HepG2 (cell line): Measurements from ENCODE around the gene C2. TPM values are rescaled to one million over a fixed set of nuclear protein-coding genes. Genes with fewer than 3 reads are reported as not detected.

Experiments used
- ARNTL ChIP-seq: sonication (generic); formaldehyde crosslinking; IDR thresholded peaks from 2 replicates; pipeline ENCODE4 v1.4.0; 2020; ENCODE audit warnings: mild to moderate bottlenecking, missing genetic modification reagents
- BCL6 ChIP-seq: IDR thresholded peaks from 2 replicates; pipeline ENCODE4 v1.6.1; 2016; ENCODE audit warnings: missing genetic modification reagents, missing compliant biosample characterization
- CENPX ChIP-seq: sonication (generic); formaldehyde crosslinking; IDR thresholded peaks from 2 replicates; pipeline ENCODE4 v1.9.0; 2021; ENCODE audit warnings: mild to moderate bottlenecking, missing genetic modification reagents, moderate library complexity
- CREM ChIP-seq, 2 experiments: sonication (generic) in 1 of 2; formaldehyde crosslinking in 1 of 2; IDR thresholded peaks; 2 replicates each; pipeline versions ENCODE4 v1.4.0 to v1.6.1; 2016 to 2020; ENCODE audit warnings: antibody characterized with exemption in 1 of 2, mild to moderate bottlenecking in 1 of 2, missing genetic modification reagents in 1 of 2
- GPN1 ChIP-seq: sonication (generic); formaldehyde crosslinking; IDR thresholded peaks from 2 replicates; pipeline ENCODE4 v1.5.1; 2020; ENCODE audit warnings: missing genetic modification reagents, borderline replicate concordance
- KLF13 ChIP-seq: sonication (generic); formaldehyde crosslinking; IDR thresholded peaks from 2 replicates; pipeline ENCODE4 v1.4.0; 2020; ENCODE audit warnings: mild to moderate bottlenecking, missing genetic modification reagents
- MAFG ChIP-seq: sonication (generic); formaldehyde crosslinking; IDR thresholded peaks from 2 replicates; pipeline ENCODE4 v1.5.1; 2020; ENCODE audit warnings: mild to moderate bottlenecking, missing genetic modification reagents
- MTA3 ChIP-seq: sonication (generic); formaldehyde crosslinking; IDR thresholded peaks from 2 replicates; pipeline ENCODE4 v1.4.0; 2020; ENCODE audit warnings: missing genetic modification reagents
- NCOA2 ChIP-seq: sonication (generic); formaldehyde crosslinking; IDR thresholded peaks from 2 replicates; pipeline ENCODE4 v1.8.0; 2022; ENCODE audit warnings: inconsistent platforms
- NFIC ChIP-seq: IDR thresholded peaks from 2 replicates; pipeline ENCODE4 v1.6.1; 2012; ENCODE audit warnings: mild to moderate bottlenecking, low read length, inconsistent platforms
- POGZ ChIP-seq: sonication (generic); formaldehyde crosslinking; IDR thresholded peaks from 2 replicates; pipeline ENCODE4 v1.4.0; 2020; ENCODE audit warnings: mild to moderate bottlenecking, missing genetic modification reagents
- TARDBP ChIP-seq: sonication (generic); formaldehyde crosslinking; IDR thresholded peaks from 2 replicates; pipeline ENCODE4 v1.8.0; 2022; ENCODE audit warnings: mild to moderate bottlenecking, missing genetic modification reagents
- ZFP1 ChIP-seq: IDR thresholded peaks from 2 replicates; pipeline ENCODE4 v1.6.1; 2016
- ZFP36L2 ChIP-seq: sonication (generic); formaldehyde crosslinking; IDR thresholded peaks from 2 replicates; pipeline ENCODE4 v1.4.0; 2020; ENCODE audit warnings: missing genetic modification reagents
- ZNF230 ChIP-seq: sonication (generic); formaldehyde crosslinking; IDR thresholded peaks from 2 replicates; pipeline ENCODE4 v1.4.0; 2020; ENCODE audit warnings: mild to moderate bottlenecking, missing genetic modification reagents
- polyA plus RNA-seq, 8 experiments: library from polyadenylated mRNA; depleted of rRNA in 3 of 8; stranded (reverse) in 7 of 8; unstranded in 1 of 8; fragments of >200 nt; fragmentation: Illumina TruSeq in 4 of 8; extraction: Trizol in 4 of 8; gene quantifications; 2 replicates each; pipeline versions ENCODE4 v1.2.1 to v1.2.3, GENCODE V29; 2011 to 2016; ENCODE audit warnings: low read depth in 4 of 8, missing spikeins in 1 of 8, mixed read lengths in 1 of 8; ENCODE audit not compliant: insufficient read depth in 1 of 8
- total RNA-seq, 5 experiments: library from RNA; depleted of rRNA; stranded (reverse); fragments of >200 nt; fragmentation: Illumina TruSeq; extraction: Trizol; gene quantifications; 2 replicates each; pipeline ENCODE4 v1.2.3, GENCODE V29; 2016; ENCODE audit warnings: low read depth in 1 of 5
- TF ChIP-seq, protein P1 (sequence below): sonication (generic); formaldehyde crosslinking; IDR thresholded peaks from 2 replicates; pipeline ENCODE4 v1.8.0; 2022; ENCODE audit warnings: missing genetic modification reagents, mild to moderate bottlenecking, moderate library complexity, borderline replicate concordance
- TF ChIP-seq, protein P2 (sequence below): sonication (generic); formaldehyde crosslinking; IDR thresholded peaks from 2 replicates; pipeline ENCODE4 v1.5.1; 2020; ENCODE audit warnings: missing genetic modification reagents, mild to moderate bottlenecking, borderline replicate concordance
- TF ChIP-seq, protein P3 (sequence below): IDR thresholded peaks from 2 replicates; pipeline ENCODE4 v1.6.1; 2016; ENCODE audit warnings: missing genetic modification reagents, missing compliant biosample characterization
- TF ChIP-seq, protein P4 (sequence below): sonication (generic); formaldehyde crosslinking; IDR thresholded peaks from 2 replicates; pipeline ENCODE4 v1.5.0; 2020; ENCODE audit warnings: mild to moderate bottlenecking, missing genetic modification reagents
- TF ChIP-seq, protein P5 (sequence below): IDR thresholded peaks from 2 replicates; pipeline ENCODE4 v1.6.1; 2016; ENCODE audit warnings: low read depth, missing genetic modification reagents, missing compliant biosample characterization

The C2 gene
- total and polyA plus RNA-seq, 2 of the 13 experiments (the other 11 are each of a cell fraction or from before 2014, with no cell fraction given): 165 to 307 TPM

DNA sequence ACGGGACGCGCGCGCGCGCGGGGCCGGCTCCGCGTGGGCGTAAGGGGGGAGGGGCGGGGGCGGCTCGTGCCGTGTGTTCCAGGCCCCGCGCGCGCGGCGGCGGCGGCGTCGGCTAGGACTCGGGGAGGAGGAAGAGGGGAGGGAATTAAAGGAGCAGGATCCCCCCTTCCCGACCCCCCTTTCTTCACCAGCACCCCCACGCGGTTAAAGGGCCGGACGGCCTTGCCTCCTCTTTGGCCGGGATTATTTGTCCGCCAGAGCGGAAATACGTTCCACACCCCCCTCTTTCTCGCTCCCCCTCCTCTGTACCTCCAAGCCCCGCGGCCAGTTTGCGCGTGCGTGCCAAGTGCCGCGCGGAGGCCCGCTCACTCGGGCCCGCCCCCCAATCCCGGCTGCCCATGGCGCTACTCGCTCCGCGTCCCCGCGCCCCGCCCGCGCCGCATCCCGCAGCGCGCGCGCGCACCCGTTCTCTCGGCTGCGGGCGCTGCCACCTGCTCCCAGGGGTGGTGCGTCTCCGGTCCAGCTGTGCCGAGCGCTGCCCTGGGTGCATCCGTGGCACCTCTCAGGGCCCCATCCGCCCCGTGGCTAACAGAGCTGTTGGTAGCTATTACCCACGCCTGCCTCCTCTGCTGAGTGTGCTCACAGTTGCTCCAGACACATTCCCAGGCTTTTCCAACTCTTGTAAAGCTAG, 25.4 kb upstream of the C2 start, which contains the start of gene ZBTB12 (continued):
- TF ChIP-seq ZFP36L2 (CRISPR knock-in tag) (no peak), ZNF230 (CRISPR knock-in tag) (no peak), NCOA2 (CRISPR knock-in tag) (no peak), CREM (IDR thresholded peaks at IDR 0.05) (no peak), CREM (CRISPR knock-in tag; IDR thresholded peaks at IDR 0.05) (no peak), GPN1 (no peak), ZFP1 (CRISPR knock-in tag) (no peak), POGZ (CRISPR knock-in tag) (no peak; the same call in 1 of the 2 replicates), NFIC (no peak), MAFG (CRISPR knock-in tag) (no peak), KLF13 (CRISPR knock-in tag) (no peak), TARDBP (CRISPR knock-in tag) (no peak; the same call in 1 of the 2 replicates), MTA3 (CRISPR knock-in tag) (no peak), BCL6 (CRISPR knock-in tag) (no peak; the same call in 1 of the 2 replicates), CENPX (no peak), ARNTL (no peak)
- TF ChIP-seq, protein P1, sequence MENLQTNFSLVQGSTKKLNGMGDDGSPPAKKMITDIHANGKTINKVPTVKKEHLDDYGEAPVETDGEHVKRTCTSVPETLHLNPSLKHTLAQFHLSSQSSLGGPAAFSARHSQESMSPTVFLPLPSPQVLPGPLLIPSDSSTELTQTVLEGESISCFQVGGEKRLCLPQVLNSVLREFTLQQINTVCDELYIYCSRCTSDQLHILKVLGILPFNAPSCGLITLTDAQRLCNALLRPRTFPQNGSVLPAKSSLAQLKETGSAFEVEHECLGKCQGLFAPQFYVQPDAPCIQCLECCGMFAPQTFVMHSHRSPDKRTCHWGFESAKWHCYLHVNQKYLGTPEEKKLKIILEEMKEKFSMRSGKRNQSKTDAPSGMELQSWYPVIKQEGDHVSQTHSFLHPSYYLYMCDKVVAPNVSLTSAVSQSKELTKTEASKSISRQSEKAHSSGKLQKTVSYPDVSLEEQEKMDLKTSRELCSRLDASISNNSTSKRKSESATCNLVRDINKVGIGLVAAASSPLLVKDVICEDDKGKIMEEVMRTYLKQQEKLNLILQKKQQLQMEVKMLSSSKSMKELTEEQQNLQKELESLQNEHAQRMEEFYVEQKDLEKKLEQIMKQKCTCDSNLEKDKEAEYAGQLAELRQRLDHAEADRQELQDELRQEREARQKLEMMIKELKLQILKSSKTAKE: no peak
- TF ChIP-seq, protein P2, sequence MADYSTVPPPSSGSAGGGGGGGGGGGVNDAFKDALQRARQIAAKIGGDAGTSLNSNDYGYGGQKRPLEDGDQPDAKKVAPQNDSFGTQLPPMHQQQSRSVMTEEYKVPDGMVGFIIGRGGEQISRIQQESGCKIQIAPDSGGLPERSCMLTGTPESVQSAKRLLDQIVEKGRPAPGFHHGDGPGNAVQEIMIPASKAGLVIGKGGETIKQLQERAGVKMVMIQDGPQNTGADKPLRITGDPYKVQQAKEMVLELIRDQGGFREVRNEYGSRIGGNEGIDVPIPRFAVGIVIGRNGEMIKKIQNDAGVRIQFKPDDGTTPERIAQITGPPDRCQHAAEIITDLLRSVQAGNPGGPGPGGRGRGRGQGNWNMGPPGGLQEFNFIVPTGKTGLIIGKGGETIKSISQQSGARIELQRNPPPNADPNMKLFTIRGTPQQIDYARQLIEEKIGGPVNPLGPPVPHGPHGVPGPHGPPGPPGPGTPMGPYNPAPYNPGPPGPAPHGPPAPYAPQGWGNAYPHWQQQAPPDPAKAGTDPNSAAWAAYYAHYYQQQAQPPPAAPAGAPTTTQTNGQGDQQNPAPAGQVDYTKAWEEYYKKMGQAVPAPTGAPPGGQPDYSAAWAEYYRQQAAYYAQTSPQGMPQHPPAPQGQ (CRISPR knock-in tag): no peak
- TF ChIP-seq, protein P3, sequence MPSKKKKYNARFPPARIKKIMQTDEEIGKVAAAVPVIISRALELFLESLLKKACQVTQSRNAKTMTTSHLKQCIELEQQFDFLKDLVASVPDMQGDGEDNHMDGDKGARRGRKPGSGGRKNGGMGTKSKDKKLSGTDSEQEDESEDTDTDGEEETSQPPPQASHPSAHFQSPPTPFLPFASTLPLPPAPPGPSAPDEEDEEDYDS (CRISPR knock-in tag): no peak
- TF ChIP-seq, protein P4, sequence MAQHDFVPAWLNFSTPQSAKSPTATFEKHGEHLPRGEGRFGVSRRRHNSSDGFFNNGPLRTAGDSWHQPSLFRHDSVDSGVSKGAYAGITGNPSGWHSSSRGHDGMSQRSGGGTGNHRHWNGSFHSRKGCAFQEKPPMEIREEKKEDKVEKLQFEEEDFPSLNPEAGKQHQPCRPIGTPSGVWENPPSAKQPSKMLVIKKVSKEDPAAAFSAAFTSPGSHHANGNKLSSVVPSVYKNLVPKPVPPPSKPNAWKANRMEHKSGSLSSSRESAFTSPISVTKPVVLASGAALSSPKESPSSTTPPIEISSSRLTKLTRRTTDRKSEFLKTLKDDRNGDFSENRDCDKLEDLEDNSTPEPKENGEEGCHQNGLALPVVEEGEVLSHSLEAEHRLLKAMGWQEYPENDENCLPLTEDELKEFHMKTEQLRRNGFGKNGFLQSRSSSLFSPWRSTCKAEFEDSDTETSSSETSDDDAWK (CRISPR knock-in tag): no peak
- TF ChIP-seq, protein P5, sequence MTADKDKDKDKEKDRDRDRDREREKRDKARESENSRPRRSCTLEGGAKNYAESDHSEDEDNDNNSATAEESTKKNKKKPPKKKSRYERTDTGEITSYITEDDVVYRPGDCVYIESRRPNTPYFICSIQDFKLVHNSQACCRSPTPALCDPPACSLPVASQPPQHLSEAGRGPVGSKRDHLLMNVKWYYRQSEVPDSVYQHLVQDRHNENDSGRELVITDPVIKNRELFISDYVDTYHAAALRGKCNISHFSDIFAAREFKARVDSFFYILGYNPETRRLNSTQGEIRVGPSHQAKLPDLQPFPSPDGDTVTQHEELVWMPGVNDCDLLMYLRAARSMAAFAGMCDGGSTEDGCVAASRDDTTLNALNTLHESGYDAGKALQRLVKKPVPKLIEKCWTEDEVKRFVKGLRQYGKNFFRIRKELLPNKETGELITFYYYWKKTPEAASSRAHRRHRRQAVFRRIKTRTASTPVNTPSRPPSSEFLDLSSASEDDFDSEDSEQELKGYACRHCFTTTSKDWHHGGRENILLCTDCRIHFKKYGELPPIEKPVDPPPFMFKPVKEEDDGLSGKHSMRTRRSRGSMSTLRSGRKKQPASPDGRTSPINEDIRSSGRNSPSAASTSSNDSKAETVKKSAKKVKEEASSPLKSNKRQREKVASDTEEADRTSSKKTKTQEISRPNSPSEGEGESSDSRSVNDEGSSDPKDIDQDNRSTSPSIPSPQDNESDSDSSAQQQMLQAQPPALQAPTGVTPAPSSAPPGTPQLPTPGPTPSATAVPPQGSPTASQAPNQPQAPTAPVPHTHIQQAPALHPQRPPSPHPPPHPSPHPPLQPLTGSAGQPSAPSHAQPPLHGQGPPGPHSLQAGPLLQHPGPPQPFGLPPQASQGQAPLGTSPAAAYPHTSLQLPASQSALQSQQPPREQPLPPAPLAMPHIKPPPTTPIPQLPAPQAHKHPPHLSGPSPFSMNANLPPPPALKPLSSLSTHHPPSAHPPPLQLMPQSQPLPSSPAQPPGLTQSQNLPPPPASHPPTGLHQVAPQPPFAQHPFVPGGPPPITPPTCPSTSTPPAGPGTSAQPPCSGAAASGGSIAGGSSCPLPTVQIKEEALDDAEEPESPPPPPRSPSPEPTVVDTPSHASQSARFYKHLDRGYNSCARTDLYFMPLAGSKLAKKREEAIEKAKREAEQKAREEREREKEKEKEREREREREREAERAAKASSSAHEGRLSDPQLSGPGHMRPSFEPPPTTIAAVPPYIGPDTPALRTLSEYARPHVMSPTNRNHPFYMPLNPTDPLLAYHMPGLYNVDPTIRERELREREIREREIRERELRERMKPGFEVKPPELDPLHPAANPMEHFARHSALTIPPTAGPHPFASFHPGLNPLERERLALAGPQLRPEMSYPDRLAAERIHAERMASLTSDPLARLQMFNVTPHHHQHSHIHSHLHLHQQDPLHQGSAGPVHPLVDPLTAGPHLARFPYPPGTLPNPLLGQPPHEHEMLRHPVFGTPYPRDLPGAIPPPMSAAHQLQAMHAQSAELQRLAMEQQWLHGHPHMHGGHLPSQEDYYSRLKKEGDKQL (CRISPR knock-in tag): no peak
